GM18505 (cell line): Measurements from ENCODE around the gene MSN.

ENCODE experiments used
- ATAC-seq: cut with Tn5 transposase; IDR thresholded peaks from one replicate; pipeline ENCODE4 v1.9.1; 2021; ENCODE audit not compliant: unreplicated experiment
- POLR2A ChIP-seq: IDR thresholded peaks from 4 replicates; pipeline ENCODE4 v1.6.1; 2011; ENCODE audit warnings: borderline replicate concordance; ENCODE audit not compliant: insufficient read depth, insufficient read length; ENCODE audit errors: extremely low read depth

MSN gene

GRCh38 chrX:65686236-65686635 lies 18.8 kb downstream of the MSN start:
- TF ChIP-seq POLR2A: no peak
- no peak for ATAC-seq

GRCh38 chrX:65687367-65687766 lies 19.9 kb downstream of the MSN start:
- no peak for ATAC-seq

GRCh38 chrX:65688403-65688871 lies 21.0 kb downstream of the MSN start:
- ATAC-seq: peak; percentile 84
- TF ChIP-seq POLR2A: no peak

More at GRCh38 chrX:65687367-65687766, 19.9 kb downstream of the MSN start:
- TF ChIP-seq POLR2A: no peak

- ATAC-seq: no peak
- no peak for TF ChIP-seq POLR2A
Observed at GRCh38 chrX:65689377-65689776, 21.9 kb downstream of the MSN start.

GRCh38 chrX:65690057-65690855 lies 22.8 kb downstream of the MSN start:
- no peak for TF ChIP-seq POLR2A
- ATAC-seq: no peak

GRCh38 chrX:65695849-65696449 lies 28.5 kb downstream of the MSN start:
- no peak for ATAC-seq
- TF ChIP-seq POLR2A: no peak

GRCh38 chrX:65696613-65697012 lies 29.2 kb downstream of the MSN start:
- no peak for TF ChIP-seq POLR2A
- no peak for ATAC-seq

GRCh38 chrX:65697211-65697641 lies 29.8 kb downstream of the MSN start:
- no peak for ATAC-seq
- no peak for TF ChIP-seq POLR2A

GRCh38 chrX:65697915-65698796 lies 30.7 kb downstream of the MSN start:
- peak; percentile 63 for ATAC-seq
- TF ChIP-seq POLR2A: peak; percentile 54

GRCh38 chrX:65702956-65703355 lies 35.5 kb downstream of the MSN start:
- ATAC-seq: no peak
- TF ChIP-seq POLR2A: no peak

- no peak for ATAC-seq
- TF ChIP-seq POLR2A: no peak
Observed at GRCh38 chrX:65705439-65705838, 38.0 kb downstream of the MSN start.

- peak; percentile 52 for ATAC-seq
- no peak for TF ChIP-seq POLR2A
Observed at GRCh38 chrX:65706041-65706828, 38.8 kb downstream of the MSN start.

- no peak for ATAC-seq
- TF ChIP-seq POLR2A: no peak
Observed at GRCh38 chrX:65707151-65707550, 39.7 kb downstream of the MSN start.

GRCh38 chrX:65712005-65712806 lies 44.8 kb downstream of the MSN start:
- no peak for TF ChIP-seq POLR2A
- no peak for ATAC-seq
